Stimulated activated CD4-positive, alpha-beta T cell treated with anti-CD3 and anti-CD28 coated beads, Interleukin-15, amount 100 ng/mL, for 48 hours (primary cell): Measurements from ENCODE around the gene MAP2K6.
"Not testable (repeated sequence)": the region's sequence is repeated elsewhere in the genome, so short reads cannot be mapped to it uniquely, and the experiment has no call there.

Experiments
- DNase-seq, 2 donors: peaks; one replicate each; pipeline ENCODE4 v3.0.0-alpha.2; 2020; ENCODE audit warnings: low read depth in 2 of 2

Gene MAP2K6

GRCh38 chr17:69455040-69455439 is 40.5 kb downstream of the MAP2K6 start:
- no peak for DNase-seq

- no peak for DNase-seq
Measured at GRCh38 chr17:69457603-69458002, 43.1 kb downstream of the MAP2K6 start.

GRCh38 chr17:69460963-69461922 is 46.7 kb downstream of the MAP2K6 start:
- DNase-seq = no peak

GRCh38 chr17:69461951-69462369 is 47.5 kb downstream of the MAP2K6 start:
- DNase-seq = no peak

- DNase-seq = no peak
Measured at GRCh38 chr17:69462882-69463281, 48.4 kb downstream of the MAP2K6 start.

- DNase-seq = no peak
Measured at GRCh38 chr17:69466451-69466850, 52.0 kb downstream of the MAP2K6 start.

- DNase-seq = no peak
Measured at GRCh38 chr17:69466905-69467667, 52.6 kb downstream of the MAP2K6 start.

GRCh38 chr17:69468207-69468606 is 53.7 kb downstream of the MAP2K6 start:
- no peak for DNase-seq

GRCh38 chr17:69470702-69471101 is 56.2 kb downstream of the MAP2K6 start:
- no peak for DNase-seq

- no peak for DNase-seq
Measured at GRCh38 chr17:69471406-69471805, 56.9 kb downstream of the MAP2K6 start.

GRCh38 chr17:69473841-69474831 is 59.6 kb downstream of the MAP2K6 start:
- no peak for DNase-seq

GRCh38 chr17:69477204-69477902 is 62.9 kb downstream of the MAP2K6 start:
- DNase-seq = no peak

- no peak for DNase-seq
Measured at GRCh38 chr17:69477903-69478266, 63.4 kb downstream of the MAP2K6 start.

GRCh38 chr17:69478916-69479315 is 64.4 kb downstream of the MAP2K6 start:
- no peak for DNase-seq

GRCh38 chr17:69479756-69480155 is 65.3 kb downstream of the MAP2K6 start:
- not testable (repeated sequence) for DNase-seq

- DNase-seq = no peak
Measured at GRCh38 chr17:69480245-69480644, 65.7 kb downstream of the MAP2K6 start.

- DNase-seq = no peak
Measured at GRCh38 chr17:69485251-69485661, 70.8 kb downstream of the MAP2K6 start.

- DNase-seq = no peak
Measured at GRCh38 chr17:69485901-69486643, 71.6 kb downstream of the MAP2K6 start.

- no peak for DNase-seq
Measured at GRCh38 chr17:69486779-69487637, 72.5 kb downstream of the MAP2K6 start.
